HG02870 (cell line): ENCODE data around the gene ARGLU1.

Experiments
- ATAC-seq: cut with Tn5 transposase; IDR thresholded peaks from one replicate; pipeline ENCODE4 v1.9.1; 2021; ENCODE audit warnings: mild to moderate bottlenecking, moderate library complexity; ENCODE audit not compliant: unreplicated experiment

The ARGLU1 gene

GRCh38 chr13:106526738-106527444 is 41.0 kb downstream of the ARGLU1 start:
- no peak for ATAC-seq

- no peak for ATAC-seq
These were observed 42.1 kb downstream of the ARGLU1 start for GRCh38 chr13:106525865-106526264.

GRCh38 chr13:106524108-106524507 is 43.8 kb downstream of the ARGLU1 start:
- no peak for ATAC-seq

- ATAC-seq = no peak
These were observed 44.4 kb downstream of the ARGLU1 start for GRCh38 chr13:106523576-106523975.

- ATAC-seq = no peak
These were observed 44.9 kb downstream of the ARGLU1 start for GRCh38 chr13:106522898-106523525.

GRCh38 chr13:106522112-106522705 is 45.7 kb downstream of the ARGLU1 start:
- ATAC-seq = no peak

GRCh38 chr13:106521095-106521799 is 46.7 kb downstream of the ARGLU1 start:
- ATAC-seq = no peak

GRCh38 chr13:106520251-106521054 is 47.5 kb downstream of the ARGLU1 start:
- no peak for ATAC-seq

- no peak for ATAC-seq
These were observed 49.4 kb downstream of the ARGLU1 start for GRCh38 chr13:106518512-106518911.

- no peak for ATAC-seq
These were observed 50.7 kb downstream of the ARGLU1 start for GRCh38 chr13:106517109-106517847.

- ATAC-seq = no peak
These were observed 52.2 kb downstream of the ARGLU1 start for GRCh38 chr13:106515635-106516254.

GRCh38 chr13:106514928-106515634 is 52.9 kb downstream of the ARGLU1 start:
- no peak for ATAC-seq

- no peak for ATAC-seq
These were observed 54.6 kb downstream of the ARGLU1 start for GRCh38 chr13:106513025-106513983.

GRCh38 chr13:106507560-106508274 is 60.2 kb downstream of the ARGLU1 start:
- peak; percentile 87 for ATAC-seq

GRCh38 chr13:106506286-106506685 is 61.7 kb downstream of the ARGLU1 start:
- no peak for ATAC-seq

GRCh38 chr13:106505732-106506131 is 62.2 kb downstream of the ARGLU1 start:
- ATAC-seq = no peak

GRCh38 chr13:106505295-106505694 is 62.6 kb downstream of the ARGLU1 start:
- ATAC-seq = no peak
